Subcutaneous abdominal adipose tissue (tissue), 5 donors: ENCODE results near the gene MFN2.

Experiments
- H3K27ac ChIP-seq: one replicate; pipeline ENCODE4 v1.7.0; 2013; ENCODE audit warnings: low read depth, mild to moderate bottlenecking, inconsistent platforms, low read length, moderate library complexity
- H3K27me3 ChIP-seq, 5 donors: one replicate each; pipeline ENCODE4 v1.7.0; 2013; ENCODE audit warnings: low read length in 5 of 5, inconsistent platforms in 1 of 5; ENCODE audit not compliant: control insufficient read depth in 5 of 5, insufficient read depth in 4 of 5
- H3K36me3 ChIP-seq, 5 donors: one replicate each; pipeline ENCODE4 v1.7.0; 2013; ENCODE audit warnings: low read length in 5 of 5; ENCODE audit not compliant: control insufficient read depth in 5 of 5, insufficient read depth in 5 of 5
- H3K4me1 ChIP-seq, 5 donors: one replicate each; pipeline ENCODE4 v1.7.0; 2013; ENCODE audit warnings: low read length in 5 of 5, mild to moderate bottlenecking in 3 of 5, moderate library complexity in 1 of 5; ENCODE audit not compliant: control insufficient read depth in 5 of 5, insufficient read depth in 5 of 5
- H3K4me3 ChIP-seq, 5 donors: one replicate each; pipeline ENCODE4 v1.7.0; 2013; ENCODE audit warnings: low read length in 5 of 5, low read depth in 1 of 5
- H3K9ac ChIP-seq, 5 donors: one replicate each; pipeline ENCODE4 v1.7.0; 2013; ENCODE audit warnings: low read length in 5 of 5, mild to moderate bottlenecking in 4 of 5, moderate library complexity in 3 of 5
- H3K9me3 ChIP-seq, 5 donors: one replicate each; pipeline ENCODE4 v1.7.0; 2013; ENCODE audit warnings: low read length in 5 of 5; ENCODE audit not compliant: control insufficient read depth in 5 of 5
- donor health status: healthy.
- donor health status: healthy.
- donor health status: healthy.
- donor health status: healthy.
- donor health status: healthy.

Gene MFN2

GRCh38 chr1:11957897-11958296 is 22.3 kb upstream of the MFN2 start:
- H3K9me3 ChIP-seq: no peaks in the 10 kb centered on the region
- no peak overlapping the region for H3K9ac ChIP-seq
- peaks cover 0 to 16% (median 12%) of the 10 kb centered on the region in 5 donors for H3K4me1 ChIP-seq
- no peak overlapping the region for H3K4me3 ChIP-seq
- H3K36me3 ChIP-seq: peaks cover 0 to 58% (median 44%) of the 10 kb centered on the region in 5 donors
- no peaks in the 10 kb centered on the region for H3K27me3 ChIP-seq
- H3K27ac ChIP-seq: no peak overlapping the region

- Histone ChIP-seq H3K27me3 (no peaks in the 10 kb centered on the region), H3K4me1 (peaks cover 0 to 16% (median 12%) of the 10 kb centered on the region in 5 donors), H3K9me3 (no peaks in the 10 kb centered on the region), H3K27ac (no peak overlapping the region), H3K36me3 (peaks cover 0 to 66% (median 56%) of the 10 kb centered on the region in 5 donors), H3K4me3 (no peak overlapping the region), H3K9ac (no peak overlapping the region)
These were observed 20.0 kb upstream of the MFN2 start for GRCh38 chr1:11960276-11960675.

GRCh38 chr1:11960715-11961114 is 19.5 kb upstream of the MFN2 start:
- Histone ChIP-seq H3K9ac (peak overlapping the region in 1 of 5 donors; percentile 24), H3K9me3 (no peaks in the 10 kb centered on the region), H3K36me3 (peaks cover 0 to 67% (median 59%) of the 10 kb centered on the region in 5 donors), H3K27me3 (no peaks in the 10 kb centered on the region), H3K4me1 (peaks cover 0 to 16% (median 12%) of the 10 kb centered on the region in 5 donors), H3K4me3 (no peak overlapping the region), H3K27ac (no peak overlapping the region)

- Histone ChIP-seq H3K27ac (no peak overlapping the region), H3K4me3 (no peak overlapping the region), H3K36me3 (peaks cover 0 to 68% (median 64%) of the 10 kb centered on the region in 5 donors), H3K4me1 (peaks cover 0 to 16% (median 12%) of the 10 kb centered on the region in 5 donors), H3K9ac (peak overlapping the region in 1 of 5 donors; percentile 24), H3K9me3 (no peaks in the 10 kb centered on the region), H3K27me3 (no peaks in the 10 kb centered on the region)
These were observed 19.0 kb upstream of the MFN2 start for GRCh38 chr1:11961230-11961629.

- Histone ChIP-seq H3K9ac (no peak overlapping the region), H3K27ac (no peak overlapping the region), H3K4me3 (no peak overlapping the region), H3K36me3 (peaks cover 0 to 53% (median 48%) of the 10 kb centered on the region in 5 donors), H3K27me3 (no peaks in the 10 kb centered on the region), H3K4me1 (peaks cover 0 to 16% (median 12%) of the 10 kb centered on the region in 5 donors), H3K9me3 (no peaks in the 10 kb centered on the region)
These were observed 16.6 kb upstream of the MFN2 start for GRCh38 chr1:11963622-11964021.

GRCh38 chr1:11964656-11965055 is 15.6 kb upstream of the MFN2 start:
- Histone ChIP-seq H3K4me1 (peaks cover 0 to 16% (median 12%) of the 10 kb centered on the region in 5 donors), H3K27me3 (no peaks in the 10 kb centered on the region), H3K4me3 (no peak overlapping the region), H3K36me3 (peaks cover 0 to 58% (median 53%) of the 10 kb centered on the region in 5 donors), H3K9ac (no peak overlapping the region), H3K9me3 (no peaks in the 10 kb centered on the region), H3K27ac (no peak overlapping the region)

- peaks cover 0 to 63% (median 52%) of the 10 kb centered on the region in 5 donors for H3K36me3 ChIP-seq
- H3K9ac ChIP-seq: no peak overlapping the region
These were observed 13.2 kb upstream of the MFN2 start for GRCh38 chr1:11967028-11967547.

GRCh38 chr1:11970441-11971185 is 9.6 kb upstream of the MFN2 start:
- Histone ChIP-seq H3K4me3 (no peak overlapping the region), H3K9ac (no peak overlapping the region), H3K36me3 (peaks cover 0 to 71% (median 54%) of the 10 kb centered on the region in 5 donors), H3K27ac (no peak overlapping the region), H3K27me3 (no peaks in the 10 kb centered on the region), H3K4me1 (no peaks in the 10 kb centered on the region), H3K9me3 (no peaks in the 10 kb centered on the region)

More at GRCh38 chr1:11967028-11967547, 13.2 kb upstream of the MFN2 start:
- H3K27me3 ChIP-seq: no peaks in the 10 kb centered on the region
- no peak overlapping the region for H3K4me3 ChIP-seq
- no peaks in the 10 kb centered on the region for H3K9me3 ChIP-seq
- no peaks in the 10 kb centered on the region for H3K4me1 ChIP-seq
- no peak overlapping the region for H3K27ac ChIP-seq

- no peaks in the 10 kb centered on the region for H3K9me3 ChIP-seq
- H3K4me1 ChIP-seq: peaks cover 1 to 36% (median 33%) of the 10 kb centered on the region in 5 donors
- no peaks in the 10 kb centered on the region for H3K27me3 ChIP-seq
- peaks cover 1 to 40% (median 33%) of the 10 kb centered on the region in 5 donors for H3K36me3 ChIP-seq
- no peak overlapping the region for H3K4me3 ChIP-seq
- no peak overlapping the region for H3K9ac ChIP-seq
- no peak overlapping the region for H3K27ac ChIP-seq
These were observed 2.6 kb upstream of the MFN2 start for GRCh38 chr1:11977625-11978024.

GRCh38 chr1:11978301-11978700 is 1.9 kb upstream of the MFN2 start:
- Histone ChIP-seq H3K9ac (no peak overlapping the region), H3K27me3 (no peaks in the 10 kb centered on the region), H3K4me1 (peaks cover 1 to 38% (median 34%) of the 10 kb centered on the region in 5 donors), H3K27ac (no peak overlapping the region), H3K9me3 (no peaks in the 10 kb centered on the region), H3K4me3 (no peak overlapping the region), H3K36me3 (peaks cover 3 to 40% (median 31%) of the 10 kb centered on the region in 5 donors)
